SH-SY5Y (cell line): Measurements from ENCODE around the gene KIF26B.

Experiments used
- GATA2 ChIP-seq: IDR thresholded peaks from 2 replicates; pipeline ENCODE4 v1.6.1; 2011; ENCODE audit warnings: mild to moderate bottlenecking, low read depth, low read length
- GATA3 ChIP-seq: IDR thresholded peaks from 2 replicates; pipeline ENCODE4 v1.6.1; 2011; ENCODE audit warnings: low read depth, mild to moderate bottlenecking, low read length, moderate library complexity

GRCh38 chr1:245201201-245201600, 46.4 kb downstream of the KIF26B start:
- TF ChIP-seq GATA3 (no peak), GATA2 (no peak)
